ENCODE measurements around the gene FRMD5. TPM values are rescaled to one million over a fixed set of nuclear protein-coding genes. Genes with fewer than 3 reads are reported as not detected.

The FRMD5 gene
- polyA plus RNA-seq, 2 of the 4 experiments (the other 2 are of a cell fraction) = 2.5 to 3.6 TPM

DNA sequence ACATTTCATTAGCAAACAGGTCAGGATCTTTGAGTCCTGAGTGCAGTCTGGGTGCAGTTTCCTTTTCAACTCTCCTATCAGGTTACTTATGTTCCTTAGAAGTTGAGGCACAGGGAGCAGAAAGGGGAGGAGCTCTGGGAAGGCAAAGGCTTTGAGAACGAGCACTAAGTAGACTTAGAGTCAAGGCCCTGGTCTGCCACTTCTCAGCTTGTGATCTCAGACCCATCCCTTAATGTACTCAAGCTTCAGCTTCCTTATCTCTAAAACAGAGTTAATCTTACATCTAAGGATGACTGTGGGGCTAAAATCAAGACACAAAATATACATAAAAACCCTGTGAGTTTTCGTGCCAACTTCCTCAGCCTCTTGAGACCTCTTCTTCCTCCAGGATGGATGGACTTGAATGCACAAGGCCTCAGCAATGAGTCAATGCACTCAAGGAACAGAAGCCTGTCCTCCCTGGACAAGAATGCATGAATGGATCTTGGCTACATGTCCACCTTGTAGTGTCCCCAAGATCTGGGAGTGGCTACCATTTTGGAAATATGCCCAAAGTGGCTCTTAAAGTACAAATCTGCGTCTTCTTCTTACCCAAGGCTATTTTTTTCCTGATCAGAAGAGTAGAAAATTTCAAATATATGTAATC, 263.2 kb downstream of the FRMD5 start:
- FAIRE-seq (no peak), ATAC-seq (no peak), DNase-seq (ENCODE audit: low read depth in 1 of 2, low spot score in 1 of 2) (no peak)
- Histone ChIP-seq H3K4me1 (no peaks in the 10 kb centered on the region), H3K4me3 (no peak overlapping the region), H3K4me2 (no peak overlapping the region), H3K27ac (no peak overlapping the region), H3K9me3 (no peaks in the 10 kb centered on the region)
- TF ChIP-seq JUN (IDR thresholded peaks at IDR 0.05) (no peak), ZSCAN20 (CRISPR knock-in tag; IDR thresholded peaks at IDR 0.05) (no peak), FOXS1 (CRISPR knock-in tag; IDR thresholded peaks at IDR 0.05) (no peak), MAZ (IDR thresholded peaks at IDR 0.05; ENCODE audit: borderline replicate concordance, low read depth, low read length) (no peak), HOXA7 (CRISPR knock-in tag; IDR thresholded peaks at IDR 0.05) (no peak), HOXB13 (CRISPR knock-in tag; IDR thresholded peaks at IDR 0.05; ENCODE audit: low read depth) (no peak), CBX2 (IDR thresholded peaks at IDR 0.05; ENCODE audit: borderline replicate concordance, low read depth) (no peak), GATA3 (IDR thresholded peaks at IDR 0.05; ENCODE audit: borderline replicate concordance) (no peak)
- TF ChIP-seq, protein P1, sequence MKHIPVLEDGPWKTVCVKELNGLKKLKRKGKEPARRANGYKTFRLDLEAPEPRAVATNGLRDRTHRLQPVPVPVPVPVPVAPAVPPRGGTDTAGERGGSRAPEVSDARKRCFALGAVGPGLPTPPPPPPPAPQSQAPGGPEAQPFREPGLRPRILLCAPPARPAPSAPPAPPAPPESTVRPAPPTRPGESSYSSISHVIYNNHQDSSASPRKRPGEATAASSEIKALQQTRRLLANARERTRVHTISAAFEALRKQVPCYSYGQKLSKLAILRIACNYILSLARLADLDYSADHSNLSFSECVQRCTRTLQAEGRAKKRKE (CRISPR knock-in tag; IDR thresholded peaks at IDR 0.05; ENCODE audit: low read depth) = no peak
- TF ChIP-seq, protein P2, sequence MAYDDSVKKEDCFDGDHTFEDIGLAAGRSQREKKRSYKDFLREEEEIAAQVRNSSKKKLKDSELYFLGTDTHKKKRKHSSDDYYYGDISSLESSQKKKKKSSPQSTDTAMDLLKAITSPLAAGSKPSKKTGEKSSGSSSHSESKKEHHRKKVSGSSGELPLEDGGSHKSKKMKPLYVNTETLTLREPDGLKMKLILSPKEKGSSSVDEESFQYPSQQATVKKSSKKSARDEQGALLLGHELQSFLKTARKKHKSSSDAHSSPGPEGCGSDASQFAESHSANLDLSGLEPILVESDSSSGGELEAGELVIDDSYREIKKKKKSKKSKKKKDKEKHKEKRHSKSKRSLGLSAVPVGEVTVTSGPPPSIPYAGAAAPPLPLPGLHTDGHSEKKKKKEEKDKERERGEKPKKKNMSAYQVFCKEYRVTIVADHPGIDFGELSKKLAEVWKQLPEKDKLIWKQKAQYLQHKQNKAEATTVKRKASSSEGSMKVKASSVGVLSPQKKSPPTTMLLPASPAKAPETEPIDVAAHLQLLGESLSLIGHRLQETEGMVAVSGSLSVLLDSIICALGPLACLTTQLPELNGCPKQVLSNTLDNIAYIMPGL (CRISPR knock-in tag; IDR thresholded peaks at IDR 0.05; ENCODE audit: borderline replicate concordance) = no peak
- CTCF ChIA-PET = no interaction called here
- POLR2A ChIA-PET = no interaction called here
- 70% methylated on average over 3 of the region's 3 CpGs for WGBS (ENCODE audit: missing lambda C conversion rate)

DNA sequence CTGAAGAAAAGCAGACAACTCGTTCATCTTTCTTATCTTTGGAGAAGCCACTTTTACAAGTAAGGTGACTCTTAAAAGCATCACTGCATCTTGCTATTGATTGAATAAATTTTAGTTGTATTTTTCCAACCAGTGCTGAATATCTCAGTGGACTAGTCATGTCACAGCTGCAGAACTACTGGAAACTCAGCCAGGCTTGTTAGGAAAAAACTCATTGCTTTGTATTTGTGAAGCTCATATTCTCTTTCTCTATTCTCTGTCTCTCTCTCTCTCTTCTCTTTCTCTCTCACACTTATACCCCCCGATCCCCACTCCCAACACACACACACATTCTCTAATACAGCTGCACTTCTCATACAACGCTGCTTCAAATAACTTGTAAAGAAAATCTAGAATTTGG, 264.0 kb downstream of the FRMD5 start:
- CTCF ChIA-PET = interaction anchor here (1.2 to 3.4 kb wide), 2 partner anchors 23 to 28 kb away, joined by 3 to 20 read pairs; no protein-coding TSS in a partner anchor

DNA sequence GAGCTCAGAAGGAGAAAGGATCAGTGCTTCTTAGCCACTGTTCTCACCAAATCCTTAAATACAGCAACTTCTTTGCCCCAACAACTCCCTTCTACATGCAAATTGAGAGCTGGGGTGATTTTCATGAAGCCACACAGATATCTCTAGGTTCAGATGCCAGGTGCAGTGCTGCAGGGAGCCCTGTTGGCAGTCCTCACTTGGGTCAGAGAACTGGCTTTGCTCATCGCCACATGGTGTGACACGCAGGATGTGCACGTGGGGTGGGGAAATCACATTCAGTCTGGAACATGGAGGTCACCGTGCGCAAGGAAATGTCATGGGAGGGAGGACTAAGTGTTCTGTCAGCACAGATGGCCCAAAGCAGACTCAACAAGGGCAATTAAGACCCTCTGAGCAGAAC, 264.5 kb downstream of the FRMD5 start:
- ChIA-PET POLR2A (no interaction called here), CTCF (interaction anchor here (1.2 to 3.4 kb wide), 3 partner anchors 24 to 136 kb away, joined by 3 to 20 read pairs (median 3); no protein-coding TSS in a partner anchor)
- DNase-seq (ENCODE audit: low read depth in 1 of 2, low spot score in 1 of 2) = no peak
- H3K4me1 ChIP-seq = no peaks in the 10 kb centered on the region
- no peak for FAIRE-seq
- H3K4me2 ChIP-seq = no peak overlapping the region
- no peak for TF ChIP-seq ZC3H11A (IDR thresholded peaks at IDR 0.05)
- no peak for TF ChIP-seq RNF2 (IDR thresholded peaks at IDR 0.05; ENCODE audit: borderline replicate concordance, low read depth)
- TF ChIP-seq EHMT2 (IDR thresholded peaks at IDR 0.05; ENCODE audit: low read depth) = no peak
- no peak for TF ChIP-seq JUNB (IDR thresholded peaks at IDR 0.05)
- no peak for TF ChIP-seq FOSL2 (IDR thresholded peaks at IDR 0.05)
- TF ChIP-seq FOSL2 (CRISPR knock-in tag; IDR thresholded peaks at IDR 0.05) = no peak
- no peak for TF ChIP-seq CHD4 (IDR thresholded peaks at IDR 0.05; ENCODE audit: borderline replicate concordance)
- no peak for TF ChIP-seq ZNF302 (CRISPR knock-in tag; IDR thresholded peaks at IDR 0.05)
- no peak for TF ChIP-seq POLR2AphosphoS2 (conservative IDR thresholded peaks at IDR 0.05; ENCODE audit: low read length)
- TF ChIP-seq MYC (IDR thresholded peaks at IDR 0.05; ENCODE audit: borderline replicate concordance, low read length) = no peak
- no peak for TF ChIP-seq NPAS2 (CRISPR knock-in tag; IDR thresholded peaks at IDR 0.05; ENCODE audit: borderline replicate concordance)
- ATAC-seq = no peak
- no peak overlapping the region for H3K4me3 ChIP-seq
- no peak overlapping the region for H3K27ac ChIP-seq
- WGBS (ENCODE audit: missing lambda C conversion rate) = 86% methylated on average over 5 of the region's 5 CpGs
- H3K9me3 ChIP-seq = no peaks in the 10 kb centered on the region

More for the DNA sequence above, 264.0 kb downstream of the FRMD5 start:
- Histone ChIP-seq H3K4me2 (no peak overlapping the region), H3K4me1 (no peaks in the 10 kb centered on the region), H3K9me3 (no peaks in the 10 kb centered on the region), H3K27ac (no peak overlapping the region), H3K4me3 (no peak overlapping the region)
- POLR2A ChIA-PET = no interaction called here
- TF ChIP-seq HOXA7 (CRISPR knock-in tag; IDR thresholded peaks at IDR 0.05) = no peak
- TF ChIP-seq MAFK (IDR thresholded peaks at IDR 0.05; ENCODE audit: partially characterized antibody) = no peak
- no peak for TF ChIP-seq BHLHE40 (IDR thresholded peaks at IDR 0.05; ENCODE audit: low read depth, low read length)
- TF ChIP-seq FOSB (CRISPR knock-in tag; IDR thresholded peaks at IDR 0.05) = no peak
- no peak for TF ChIP-seq TP53 (CRISPR knock-in tag; IDR thresholded peaks at IDR 0.05)
- no peak for TF ChIP-seq HOXB5 (CRISPR knock-in tag; IDR thresholded peaks at IDR 0.05)
- no peak for TF ChIP-seq RFX5 (IDR thresholded peaks at IDR 0.05)
- TF ChIP-seq, protein P3, sequence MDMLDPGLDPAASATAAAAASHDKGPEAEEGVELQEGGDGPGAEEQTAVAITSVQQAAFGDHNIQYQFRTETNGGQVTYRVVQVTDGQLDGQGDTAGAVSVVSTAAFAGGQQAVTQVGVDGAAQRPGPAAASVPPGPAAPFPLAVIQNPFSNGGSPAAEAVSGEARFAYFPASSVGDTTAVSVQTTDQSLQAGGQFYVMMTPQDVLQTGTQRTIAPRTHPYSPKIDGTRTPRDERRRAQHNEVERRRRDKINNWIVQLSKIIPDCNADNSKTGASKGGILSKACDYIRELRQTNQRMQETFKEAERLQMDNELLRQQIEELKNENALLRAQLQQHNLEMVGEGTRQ (IDR thresholded peaks at IDR 0.05) = no peak
- TF ChIP-seq RARB (CRISPR knock-in tag; IDR thresholded peaks at IDR 0.05) = no peak
- no peak for TF ChIP-seq CEBPB (IDR thresholded peaks at IDR 0.05)
- TF ChIP-seq CBX8 (IDR thresholded peaks at IDR 0.05) = no peak
- no peak for TF ChIP-seq EHMT2 (IDR thresholded peaks at IDR 0.05; ENCODE audit: low read depth)
- no peak for TF ChIP-seq MAZ (IDR thresholded peaks at IDR 0.05; ENCODE audit: borderline replicate concordance, low read depth, low read length)
- TF ChIP-seq ZSCAN20 (CRISPR knock-in tag; IDR thresholded peaks at IDR 0.05) = no peak
- TF ChIP-seq, protein P4, sequence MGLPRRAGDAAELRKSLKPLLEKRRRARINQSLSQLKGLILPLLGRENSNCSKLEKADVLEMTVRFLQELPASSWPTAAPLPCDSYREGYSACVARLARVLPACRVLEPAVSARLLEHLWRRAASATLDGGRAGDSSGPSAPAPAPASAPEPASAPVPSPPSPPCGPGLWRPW (IDR thresholded peaks at IDR 0.05) = no peak
- TF ChIP-seq FOXS1 (CRISPR knock-in tag; IDR thresholded peaks at IDR 0.05) = no peak
- no peak for TF ChIP-seq HDAC2 (IDR thresholded peaks at IDR 0.05)
- no peak for TF ChIP-seq JUN (IDR thresholded peaks at IDR 0.05)
- TF ChIP-seq HOXB13 (CRISPR knock-in tag; IDR thresholded peaks at IDR 0.05; ENCODE audit: low read depth) = no peak
- TF ChIP-seq CHD4 (IDR thresholded peaks at IDR 0.05; ENCODE audit: borderline replicate concordance) = no peak
- DNase-seq (ENCODE audit: low read depth in 1 of 2, low spot score in 1 of 2) = no peak
- ATAC-seq = no peak
- 60% methylated on average over 3 of the region's 3 CpGs for WGBS (ENCODE audit: missing lambda C conversion rate)
- no peak for FAIRE-seq
